Ectodermal cell (in vitro differentiated cells): Measurements from ENCODE around the gene MYBL2.

ENCODE experiments used
- H3K27ac ChIP-seq: 2 replicates; pipeline ENCODE4 v1.7.0; 2013; ENCODE audit warnings: mild to moderate bottlenecking, low read depth, low read length; ENCODE audit not compliant: insufficient read depth, poor library complexity, severe bottlenecking
- H3K27me3 ChIP-seq: 2 replicates; pipeline ENCODE4 v1.7.0; 2013; ENCODE audit warnings: mild to moderate bottlenecking, low read length; ENCODE audit not compliant: insufficient read depth, control insufficient read depth, poor library complexity, severe bottlenecking
- H3K36me3 ChIP-seq: one replicate; pipeline ENCODE4 v1.7.0; 2013; ENCODE audit warnings: low read length; ENCODE audit not compliant: control insufficient read depth, insufficient read depth
- H3K4me1 ChIP-seq: one replicate; pipeline ENCODE4 v1.7.0; 2013; ENCODE audit warnings: low read length; ENCODE audit not compliant: control insufficient read depth, insufficient read depth
- H3K4me3 ChIP-seq: 2 replicates; pipeline ENCODE4 v1.7.0; 2013; ENCODE audit warnings: low read depth, low read length, control low read depth; ENCODE audit not compliant: insufficient read depth
- H3K9me3 ChIP-seq: 2 replicates; pipeline ENCODE4 v1.7.0; 2013; ENCODE audit warnings: mild to moderate bottlenecking, low read length, moderate library complexity; ENCODE audit not compliant: control insufficient read depth
- WGBS, 2 experiments: methylation state at CpG; one replicate each; pipeline ENCODE4 v1.1.7; 2013; ENCODE audit warnings: missing lambda C conversion rate in 2 of 2; 5-methylcytosine and 5-hydroxymethylcytosine counted together

Gene MYBL2

DNA sequence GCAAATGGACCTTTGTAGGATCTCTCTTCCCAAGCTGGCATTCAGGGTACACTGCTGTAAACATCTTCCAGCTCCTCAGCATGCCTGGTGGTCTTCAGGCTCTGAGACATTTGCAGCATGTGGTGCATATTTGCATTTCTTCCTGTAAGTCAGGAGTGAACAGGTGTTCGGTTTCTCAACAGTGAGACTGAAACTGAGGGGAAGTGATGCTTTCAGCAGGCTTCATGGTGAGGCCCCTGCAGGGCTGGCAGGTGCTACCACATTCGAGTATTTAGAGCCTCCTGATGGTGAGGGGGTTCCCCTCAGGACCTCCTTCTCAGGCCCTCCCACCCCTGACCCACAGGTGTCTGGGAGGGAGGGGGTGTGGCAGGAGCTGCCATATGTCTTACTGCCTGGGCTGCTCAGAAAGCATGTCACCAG is 15.1 kb downstream of the MYBL2 start:
- Histone ChIP-seq H3K36me3 (peaks cover 10% of the 10 kb centered on the region), H3K27ac (no peak overlapping the region), H3K27me3 (no peaks in the 10 kb centered on the region), H3K4me3 (no peak overlapping the region), H3K9me3 (no peaks in the 10 kb centered on the region), H3K4me1 (no peaks in the 10 kb centered on the region)
- 93% methylated on average over 2 of the region's 2 CpGs for WGBS, 2 experiments

DNA sequence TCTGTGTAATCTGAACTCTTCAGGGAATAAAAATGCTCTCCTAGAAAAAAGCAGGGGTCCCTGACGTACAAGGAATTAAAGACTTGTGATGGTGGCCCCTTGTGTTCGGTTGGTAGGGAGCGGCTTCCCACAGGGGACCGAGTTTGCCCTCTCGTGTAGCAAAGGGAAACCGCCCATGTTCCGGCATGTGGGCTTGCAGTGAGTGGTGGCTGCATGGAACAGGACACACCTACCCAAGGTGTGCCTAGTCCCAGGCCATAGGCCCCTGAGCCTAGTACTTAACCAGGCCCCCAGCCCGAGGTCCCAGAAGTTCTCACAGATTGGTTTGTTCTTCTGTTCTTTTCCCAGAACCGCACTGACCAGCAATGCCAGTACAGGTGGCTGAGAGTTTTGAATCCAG is 15.5 kb downstream of the MYBL2 start:
- Histone ChIP-seq H3K4me3 (no peak overlapping the region), H3K27me3 (no peaks in the 10 kb centered on the region), H3K36me3 (peaks cover 10% of the 10 kb centered on the region), H3K27ac (no peak overlapping the region), H3K4me1 (no peaks in the 10 kb centered on the region), H3K9me3 (no peaks in the 10 kb centered on the region)
- 95 to 96% methylated on average over 9 of the region's 9 CpGs for WGBS, 2 experiments

DNA sequence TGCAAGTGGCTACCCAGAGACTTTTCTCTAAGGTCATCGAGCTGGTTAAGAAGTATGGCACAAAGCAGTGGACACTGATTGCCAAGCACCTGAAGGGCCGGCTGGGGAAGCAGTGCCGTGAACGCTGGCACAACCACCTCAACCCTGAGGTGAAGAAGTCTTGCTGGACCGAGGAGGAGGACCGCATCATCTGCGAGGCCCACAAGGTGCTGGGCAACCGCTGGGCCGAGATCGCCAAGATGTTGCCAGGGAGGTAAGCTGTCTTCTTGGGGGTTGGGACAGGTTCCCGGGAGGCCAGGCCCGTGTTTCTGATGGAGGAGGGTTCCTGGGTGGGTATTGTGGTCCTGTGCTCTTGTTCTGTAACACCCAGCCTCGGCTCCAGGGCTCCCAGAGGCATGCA is 19.9 kb downstream of the MYBL2 start:
- Histone ChIP-seq H3K4me1 (no peaks in the 10 kb centered on the region), H3K36me3 (peaks cover 5% of the 10 kb centered on the region), H3K4me3 (no peak overlapping the region), H3K27me3 (no peaks in the 10 kb centered on the region), H3K27ac (no peak overlapping the region), H3K9me3 (no peaks in the 10 kb centered on the region)
- 96 to 97% methylated on average over 13 of the region's 13 CpGs for whole genome bisulfite sequencing, 2 experiments

DNA sequence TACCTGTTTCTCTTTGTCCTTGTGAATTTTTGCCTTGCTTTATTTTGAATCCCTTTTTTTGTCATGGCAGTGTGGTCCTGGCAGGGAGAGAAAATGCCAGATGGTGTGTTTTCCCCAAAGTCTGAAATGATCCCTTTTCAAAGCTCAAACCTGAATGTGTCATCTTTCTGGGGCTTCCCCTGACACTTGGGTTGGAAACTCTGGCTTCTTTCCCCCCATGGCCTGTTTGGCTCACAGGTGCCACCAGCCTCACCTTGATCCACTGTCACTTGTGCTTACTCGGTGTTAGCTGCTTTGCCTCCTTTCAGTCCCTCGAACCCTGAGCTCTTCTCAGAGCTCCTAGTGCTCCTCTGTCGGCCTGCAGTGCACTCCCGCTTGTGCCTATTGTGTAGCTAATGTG is 22.3 kb downstream of the MYBL2 start:
- Histone ChIP-seq H3K36me3 (no peaks in the 10 kb centered on the region), H3K9me3 (no peaks in the 10 kb centered on the region)
- WGBS, 2 experiments, result 60 to 65% methylated on average over 4 of the region's 4 CpGs

DNA sequence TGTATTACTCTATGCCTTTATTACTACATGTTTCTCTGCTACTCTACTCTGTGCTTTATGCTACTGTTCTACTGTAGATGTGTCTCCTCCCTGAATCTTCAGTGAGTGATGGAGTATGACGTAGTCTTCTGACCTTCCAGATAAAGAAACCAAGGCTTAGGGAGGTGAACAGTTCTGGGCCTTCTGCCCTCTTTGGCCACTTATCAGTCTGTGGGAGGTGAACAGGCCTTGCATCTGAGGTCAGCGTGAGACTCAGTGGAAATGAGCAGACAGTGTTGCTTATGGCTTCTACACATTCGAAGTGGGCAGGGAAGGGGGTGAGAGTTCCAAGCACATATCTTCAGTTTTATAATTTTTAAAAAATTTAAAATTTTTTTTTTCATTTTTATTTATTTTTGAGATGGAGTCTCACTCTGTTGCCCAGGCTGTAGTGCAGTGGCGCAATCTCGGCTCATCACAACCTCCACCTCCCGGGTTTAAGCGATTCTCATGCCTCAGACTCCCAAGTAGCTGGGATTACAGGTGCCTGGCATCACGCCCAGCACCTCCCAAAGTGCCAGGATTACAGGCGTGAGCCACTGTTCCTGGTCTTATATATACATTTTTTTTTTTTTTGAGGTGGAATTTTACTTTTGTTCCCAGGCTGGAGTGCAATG is 24.2 kb downstream of the MYBL2 start:
- 93 to 95% methylated on average over 8 to 9 of the region's 9 CpGs for WGBS, 2 experiments
- H3K27ac ChIP-seq, result no peak overlapping the region
- no peak overlapping the region for H3K4me3 ChIP-seq
- H3K36me3 ChIP-seq, result no peaks in the 10 kb centered on the region
- H3K9me3 ChIP-seq, result no peaks in the 10 kb centered on the region
- no peaks in the 10 kb centered on the region for H3K4me1 ChIP-seq
- no peaks in the 10 kb centered on the region for H3K27me3 ChIP-seq

More for the DNA sequence above, 22.3 kb downstream of the MYBL2 start:
- no peaks in the 10 kb centered on the region for H3K4me1 ChIP-seq
- no peaks in the 10 kb centered on the region for H3K27me3 ChIP-seq
- H3K27ac ChIP-seq, result no peak overlapping the region
- no peak overlapping the region for H3K4me3 ChIP-seq

DNA sequence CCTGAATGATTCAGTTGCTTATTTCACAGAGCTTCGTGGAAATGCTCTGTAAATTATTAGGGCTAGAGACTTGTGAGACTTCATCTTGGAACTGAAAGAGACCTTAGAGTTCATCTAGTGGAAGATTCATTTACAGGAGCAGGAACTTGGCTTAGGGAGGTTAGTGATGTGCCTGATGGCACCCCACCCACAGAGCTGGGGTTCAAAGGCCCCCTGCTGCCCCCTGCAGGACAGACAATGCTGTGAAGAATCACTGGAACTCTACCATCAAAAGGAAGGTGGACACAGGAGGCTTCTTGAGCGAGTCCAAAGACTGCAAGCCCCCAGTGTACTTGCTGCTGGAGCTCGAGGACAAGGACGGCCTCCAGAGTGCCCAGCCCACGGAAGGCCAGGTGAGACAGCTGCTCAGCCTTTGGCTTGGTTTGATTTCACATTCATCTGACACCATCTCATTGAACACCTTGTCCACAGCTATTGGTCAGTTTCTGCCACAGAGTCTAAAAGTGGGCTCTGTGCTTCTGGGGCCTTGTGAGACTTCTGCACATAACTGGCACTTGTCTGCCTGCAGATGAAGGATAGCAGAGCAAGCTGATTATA is 25.1 kb downstream of the MYBL2 start:
- H3K27me3 ChIP-seq, result no peaks in the 10 kb centered on the region
- no peaks in the 10 kb centered on the region for H3K4me1 ChIP-seq
- no peak overlapping the region for H3K27ac ChIP-seq
- H3K36me3 ChIP-seq, result peaks cover 4% of the 10 kb centered on the region
- H3K9me3 ChIP-seq, result no peaks in the 10 kb centered on the region
- no peak overlapping the region for H3K4me3 ChIP-seq
- WGBS, 2 experiments, result 87 to 88% methylated on average over 5 of the region's 5 CpGs

DNA sequence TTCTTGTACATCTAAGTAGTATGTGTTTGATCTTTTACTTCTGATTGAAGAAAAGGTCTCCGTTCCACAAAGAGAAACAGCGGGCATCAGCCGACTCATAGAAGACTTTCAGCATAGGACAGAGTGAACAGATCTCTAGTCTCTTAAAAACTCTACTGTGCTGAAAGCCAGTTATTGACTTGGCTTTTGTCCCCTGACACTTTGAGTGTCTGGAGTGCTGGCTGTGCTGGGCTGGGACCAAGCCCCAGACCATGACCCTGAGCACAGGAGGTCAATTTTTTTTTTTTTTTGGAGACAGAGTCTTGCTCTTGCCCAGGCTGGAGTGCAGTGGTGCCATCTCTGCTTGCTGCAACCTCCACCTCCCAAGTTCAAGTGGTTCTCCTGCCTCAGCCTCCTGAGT is 27.8 kb downstream of the MYBL2 start:
- Histone ChIP-seq H3K4me3 (no peak overlapping the region), H3K9me3 (no peaks in the 10 kb centered on the region), H3K36me3 (peaks cover 6% of the 10 kb centered on the region), H3K4me1 (no peaks in the 10 kb centered on the region), H3K27ac (no peak overlapping the region), H3K27me3 (no peaks in the 10 kb centered on the region)
- 95% methylated on average over 3 of the region's 3 CpGs for WGBS, 2 experiments

DNA sequence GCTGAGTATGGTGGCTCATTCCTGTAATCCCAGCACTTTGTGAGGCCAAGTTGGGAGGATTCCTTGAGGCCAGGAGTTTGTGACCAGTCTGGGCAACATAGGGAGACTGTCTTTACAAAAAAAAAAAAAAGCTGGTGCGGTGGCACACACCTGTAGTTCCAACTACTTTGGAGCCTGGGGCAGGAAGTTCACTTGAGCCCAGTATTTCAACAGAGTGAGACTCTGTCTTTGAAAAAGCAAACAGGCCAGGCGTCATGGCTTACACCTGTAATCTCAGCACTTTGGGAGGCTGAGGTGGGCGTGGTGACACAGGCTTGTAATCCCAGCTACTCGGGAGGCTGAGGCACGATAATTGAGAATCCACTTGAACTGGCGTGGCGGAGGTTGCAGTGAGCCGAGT is 28.7 kb downstream of the MYBL2 start:
- H3K27me3 ChIP-seq, result no peaks in the 10 kb centered on the region
- no peaks in the 10 kb centered on the region for H3K9me3 ChIP-seq
- WGBS, 2 experiments, result 91 to 96% methylated on average over 8 of the region's 8 CpGs
- H3K4me1 ChIP-seq, result no peaks in the 10 kb centered on the region
- no peak overlapping the region for H3K27ac ChIP-seq
- H3K4me3 ChIP-seq, result no peak overlapping the region
- H3K36me3 ChIP-seq, result peaks cover 14% of the 10 kb centered on the region

DNA sequence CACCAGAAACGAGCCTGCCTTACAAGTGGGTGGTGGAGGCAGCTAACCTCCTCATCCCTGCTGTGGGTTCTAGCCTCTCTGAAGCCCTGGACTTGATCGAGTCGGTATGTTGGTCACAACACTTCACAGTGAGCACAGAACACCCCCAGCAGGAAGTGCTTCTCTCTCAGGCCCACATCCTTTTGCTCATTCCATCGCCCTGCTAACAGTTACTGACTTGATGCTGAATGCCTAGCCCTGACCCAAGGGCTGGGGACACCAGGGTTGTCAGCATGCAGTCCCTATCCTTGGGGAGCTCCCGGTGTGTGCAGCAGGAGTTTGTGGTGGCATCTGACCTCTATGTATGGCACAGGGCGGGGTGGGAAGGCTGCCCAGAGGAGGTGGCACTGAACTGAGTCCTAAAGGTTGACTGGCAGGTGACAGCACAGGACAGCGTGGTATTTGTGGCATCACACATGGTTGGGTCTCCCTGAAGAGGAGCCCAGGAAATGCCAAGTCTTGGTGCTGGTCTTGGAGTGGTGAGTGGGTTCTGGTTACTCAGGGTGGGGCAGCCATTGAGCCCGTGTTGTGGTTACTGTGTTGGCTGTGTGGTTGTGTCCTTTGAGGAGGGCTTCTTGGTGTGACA is 33.1 kb downstream of the MYBL2 start:
- 93 to 94% methylated on average over 8 of the region's 8 CpGs for WGBS, 2 experiments
- no peaks in the 10 kb centered on the region for H3K9me3 ChIP-seq
- H3K27me3 ChIP-seq, result no peaks in the 10 kb centered on the region
- no peak overlapping the region for H3K4me3 ChIP-seq
- no peaks in the 10 kb centered on the region for H3K4me1 ChIP-seq
- no peak overlapping the region for H3K27ac ChIP-seq
- peaks cover 22% of the 10 kb centered on the region for H3K36me3 ChIP-seq

DNA sequence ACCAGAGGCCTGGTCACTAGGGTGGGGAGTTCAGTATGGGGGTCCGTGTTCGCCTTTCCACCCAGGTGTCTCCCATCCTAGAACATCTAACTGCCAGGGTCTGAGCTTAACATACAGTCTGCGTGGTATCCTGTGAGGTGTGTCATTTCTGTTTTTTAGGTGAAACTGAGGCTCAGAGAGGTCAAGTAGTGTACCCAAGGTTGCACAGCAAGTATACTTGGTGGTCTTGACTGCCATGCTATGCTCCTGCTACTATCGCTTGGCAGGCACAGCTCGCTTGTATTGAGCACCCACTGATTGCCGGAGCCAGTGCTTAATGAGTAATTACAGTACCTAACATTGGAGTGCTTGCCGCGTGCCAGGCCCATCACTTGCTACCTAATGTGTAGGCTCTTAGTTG is 33.7 kb downstream of the MYBL2 start:
- H3K4me3 ChIP-seq, result no peak overlapping the region
- WGBS, 2 experiments, result 96 to 97% methylated on average over 8 of the region's 8 CpGs
- H3K4me1 ChIP-seq, result no peaks in the 10 kb centered on the region
- H3K27me3 ChIP-seq, result no peaks in the 10 kb centered on the region
- no peak overlapping the region for H3K27ac ChIP-seq
- H3K9me3 ChIP-seq, result no peaks in the 10 kb centered on the region
- peaks cover 25% of the 10 kb centered on the region for H3K36me3 ChIP-seq
